ENCODE results near the gene TENT4A. TPM values are rescaled to one million over a fixed set of nuclear protein-coding genes. Genes with fewer than 3 reads are reported as not detected.

Gene TENT4A
- total RNA-seq, 1 experiment from 2014 or later = 7.6 TPM

- no peak for DNase-seq (ENCODE audit: low spot score)
Observed at GRCh38 chr5:6717687-6718086, 4.5 kb downstream of the TENT4A start.

- no peak for DNase-seq (ENCODE audit: low spot score)
Observed at GRCh38 chr5:6718161-6718681, 5.0 kb downstream of the TENT4A start.

GRCh38 chr5:6718718-6719117 lies 5.5 kb downstream of the TENT4A start:
- no peak for DNase-seq (ENCODE audit: low spot score)

GRCh38 chr5:6719417-6719816 lies 6.2 kb downstream of the TENT4A start:
- no peak for DNase-seq (ENCODE audit: low spot score)

GRCh38 chr5:6719896-6720560 lies 6.8 kb downstream of the TENT4A start:
- no peak for DNase-seq (ENCODE audit: low spot score)

GRCh38 chr5:6720561-6720921 lies 7.3 kb downstream of the TENT4A start:
- no peak for DNase-seq (ENCODE audit: low spot score)

- no peak for DNase-seq (ENCODE audit: low spot score)
Observed at GRCh38 chr5:6721442-6721841, 8.2 kb downstream of the TENT4A start.

GRCh38 chr5:6722015-6722414 lies 8.8 kb downstream of the TENT4A start:
- no peak for DNase-seq (ENCODE audit: low spot score)

GRCh38 chr5:6723122-6723815 lies 10.0 kb downstream of the TENT4A start:
- DNase-seq (ENCODE audit: low spot score) = no peak

- DNase-seq (ENCODE audit: low spot score) = no peak
Observed at GRCh38 chr5:6723816-6724300, 10.6 kb downstream of the TENT4A start.

- DNase-seq (ENCODE audit: low spot score) = no peak
Observed at GRCh38 chr5:6724321-6724929, 11.2 kb downstream of the TENT4A start.

- no peak for DNase-seq (ENCODE audit: low spot score)
Observed at GRCh38 chr5:6725421-6725820, 12.2 kb downstream of the TENT4A start.

GRCh38 chr5:6726006-6726405 lies 12.8 kb downstream of the TENT4A start:
- no peak for DNase-seq (ENCODE audit: low spot score)

GRCh38 chr5:6727231-6727630 lies 14.0 kb downstream of the TENT4A start:
- DNase-seq (ENCODE audit: low spot score) = no peak

GRCh38 chr5:6728011-6728794 lies 15.0 kb downstream of the TENT4A start:
- DNase-seq (ENCODE audit: low spot score) = no peak

- DNase-seq (ENCODE audit: low spot score) = no peak
Observed at GRCh38 chr5:6728795-6729183, 15.6 kb downstream of the TENT4A start.

- DNase-seq (ENCODE audit: low spot score) = peak; percentile 51
Observed at GRCh38 chr5:6729386-6730310, 16.4 kb downstream of the TENT4A start.

GRCh38 chr5:6730407-6730806 lies 17.2 kb downstream of the TENT4A start:
- no peak for DNase-seq (ENCODE audit: low spot score)

GRCh38 chr5:6730807-6731206 lies 17.6 kb downstream of the TENT4A start:
- no peak for DNase-seq (ENCODE audit: low spot score)

- DNase-seq (ENCODE audit: low spot score) = no peak
Observed at GRCh38 chr5:6731465-6732237, 18.4 kb downstream of the TENT4A start.

All from A172 (cell line).